ENCODE results near the gene BMP6. TPM values are rescaled to one million over a fixed set of nuclear protein-coding genes. Genes with fewer than 3 reads are reported as not detected.
"Not testable (repeated sequence)": the region's sequence is repeated elsewhere in the genome, so short reads cannot be mapped to it uniquely, and the experiment has no call there.

BMP6 gene
- total and polyA plus RNA-seq, 8 donors = 2.3 to 18.7 (median 3.7) TPM

DNA sequence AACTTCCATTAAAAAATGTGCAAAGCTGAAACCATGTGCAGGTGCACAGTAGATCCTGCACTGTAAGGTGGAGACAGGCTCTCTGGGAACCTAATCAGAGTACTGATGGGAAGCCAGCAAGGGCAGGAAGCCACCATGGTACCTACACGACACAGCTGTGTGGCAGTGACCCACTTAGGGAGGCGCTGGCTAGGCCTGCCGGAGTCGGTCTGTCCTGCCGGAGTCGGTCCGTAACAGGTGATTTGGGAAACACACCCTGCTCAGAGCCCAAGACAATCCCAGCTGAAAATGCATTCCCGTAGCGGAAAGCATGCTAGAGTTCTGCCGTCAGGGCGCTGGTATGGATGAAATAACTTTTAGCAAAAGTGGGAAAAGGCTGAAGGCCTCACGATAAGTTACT lies 167.4 kb downstream of the BMP6 start:
- ATAC-seq = no peak

DNA sequence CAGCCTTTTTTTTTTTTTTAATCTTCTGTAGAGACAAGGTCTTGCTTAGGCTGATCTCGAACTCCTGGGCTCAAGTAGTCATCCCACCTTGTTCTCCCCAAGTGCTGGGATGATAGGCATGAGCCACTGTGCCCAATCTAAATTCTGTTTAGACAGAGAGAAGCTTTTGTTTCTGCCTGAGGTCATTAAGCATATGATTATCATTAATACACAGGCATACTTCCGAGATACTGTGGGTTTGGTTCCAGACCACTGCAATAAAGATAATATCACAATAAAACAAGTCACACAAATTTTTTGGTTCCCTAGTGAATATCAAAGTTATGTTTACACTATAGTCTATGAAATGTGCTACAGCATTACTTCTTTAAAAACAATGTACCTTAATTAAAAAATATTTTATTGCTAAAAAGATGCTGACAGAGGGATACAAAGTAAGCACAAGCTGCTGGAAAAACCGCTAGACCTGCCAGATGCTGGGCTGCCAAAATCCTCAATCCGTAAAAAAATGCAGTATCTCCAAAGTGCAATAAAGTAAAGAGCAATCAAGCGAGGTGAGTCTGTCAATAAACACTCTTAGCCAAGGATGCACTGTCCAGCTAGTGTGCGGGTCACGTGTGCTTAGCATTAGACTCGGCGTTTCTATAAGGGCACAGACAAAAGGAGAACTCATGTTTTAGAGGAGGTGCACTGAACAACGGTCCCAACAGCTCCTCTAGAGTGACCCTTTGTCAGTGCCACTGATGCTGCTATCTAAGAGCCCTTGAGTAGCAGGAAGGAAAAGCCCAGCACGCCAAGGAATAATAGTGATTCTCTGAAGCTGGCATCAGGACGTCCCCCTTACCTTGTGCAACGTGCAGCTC lies 168.6 kb downstream of the BMP6 start:
- TF ChIP-seq, protein P1, sequence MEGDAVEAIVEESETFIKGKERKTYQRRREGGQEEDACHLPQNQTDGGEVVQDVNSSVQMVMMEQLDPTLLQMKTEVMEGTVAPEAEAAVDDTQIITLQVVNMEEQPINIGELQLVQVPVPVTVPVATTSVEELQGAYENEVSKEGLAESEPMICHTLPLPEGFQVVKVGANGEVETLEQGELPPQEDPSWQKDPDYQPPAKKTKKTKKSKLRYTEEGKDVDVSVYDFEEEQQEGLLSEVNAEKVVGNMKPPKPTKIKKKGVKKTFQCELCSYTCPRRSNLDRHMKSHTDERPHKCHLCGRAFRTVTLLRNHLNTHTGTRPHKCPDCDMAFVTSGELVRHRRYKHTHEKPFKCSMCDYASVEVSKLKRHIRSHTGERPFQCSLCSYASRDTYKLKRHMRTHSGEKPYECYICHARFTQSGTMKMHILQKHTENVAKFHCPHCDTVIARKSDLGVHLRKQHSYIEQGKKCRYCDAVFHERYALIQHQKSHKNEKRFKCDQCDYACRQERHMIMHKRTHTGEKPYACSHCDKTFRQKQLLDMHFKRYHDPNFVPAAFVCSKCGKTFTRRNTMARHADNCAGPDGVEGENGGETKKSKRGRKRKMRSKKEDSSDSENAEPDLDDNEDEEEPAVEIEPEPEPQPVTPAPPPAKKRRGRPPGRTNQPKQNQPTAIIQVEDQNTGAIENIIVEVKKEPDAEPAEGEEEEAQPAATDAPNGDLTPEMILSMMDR (IDR thresholded peaks at IDR 0.05) = no peak
- intact Hi-C loops (cut with DNase I) = no loop called here
- Histone ChIP-seq H3K36me3 (peaks cover 0 to 100% of the 10 kb centered on the region in 2 donors), H3K4me3 (no peak overlapping the region), H3K27me3 (no peaks in the 10 kb centered on the region), H3K4me1 (no peaks in the 10 kb centered on the region), H3K9me3 (no peaks in the 10 kb centered on the region), H3K27ac (no peak overlapping the region)
- ATAC-seq (no peak), DNase-seq (no peak)

More for the DNA sequence above, 167.4 kb downstream of the BMP6 start:
- TF ChIP-seq, protein P1 (IDR thresholded peaks at IDR 0.05) = no peak
- H3K27me3 ChIP-seq = no peaks in the 10 kb centered on the region
- no peak overlapping the region for H3K4me3 ChIP-seq
- no peak for DNase-seq
- H3K9me3 ChIP-seq = no peaks in the 10 kb centered on the region
- no peak overlapping the region for H3K27ac ChIP-seq
- no peaks in the 10 kb centered on the region for H3K4me1 ChIP-seq
- intact Hi-C loops (cut with DNase I) = no loop called here
- peaks cover 0 to 100% of the 10 kb centered on the region in 2 donors for H3K36me3 ChIP-seq

DNA sequence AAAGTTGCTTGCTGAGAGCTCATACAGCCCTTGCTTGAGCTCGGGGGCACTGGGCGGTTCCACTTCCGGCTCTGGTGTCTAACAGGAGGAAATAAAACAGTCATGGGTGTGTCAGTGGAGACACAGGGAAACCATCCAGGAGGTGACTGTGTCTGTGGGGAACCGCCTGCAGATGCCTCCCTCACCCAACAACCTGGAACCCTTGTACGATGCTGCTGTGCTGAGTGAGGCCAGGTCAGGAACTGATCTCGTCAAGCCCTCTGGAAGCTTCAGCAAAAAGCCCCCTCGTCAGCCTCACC lies 169.2 kb downstream of the BMP6 start:
- TF ChIP-seq, protein P1 (IDR thresholded peaks at IDR 0.05) = no peak
- H3K36me3 ChIP-seq = peaks cover 0 to 100% of the 10 kb centered on the region in 2 donors
- no peak for ATAC-seq
- H3K9me3 ChIP-seq = no peaks in the 10 kb centered on the region
- intact Hi-C loops (cut with DNase I) = no loop called here
- no peaks in the 10 kb centered on the region for H3K27me3 ChIP-seq
- H3K27ac ChIP-seq = no peak overlapping the region
- no peak overlapping the region for H3K4me3 ChIP-seq
- no peaks in the 10 kb centered on the region for H3K4me1 ChIP-seq
- DNase-seq = no peak

- Histone ChIP-seq H3K27me3 (no peaks in the 10 kb centered on the region), H3K9me3 (no peaks in the 10 kb centered on the region), H3K4me3 (no peak overlapping the region), H3K4me1 (no peaks in the 10 kb centered on the region), H3K27ac (no peak overlapping the region), H3K36me3 (peaks cover 0 to 100% of the 10 kb centered on the region in 2 donors)
- DNase-seq = no peak
- TF ChIP-seq, protein P1 (IDR thresholded peaks at IDR 0.05) = no peak
- intact Hi-C loops (cut with DNase I) = no loop called here
- ATAC-seq = no peak
Measured at GRCh38 chr6:7896465-7896987, 170.6 kb downstream of the BMP6 start.

DNA sequence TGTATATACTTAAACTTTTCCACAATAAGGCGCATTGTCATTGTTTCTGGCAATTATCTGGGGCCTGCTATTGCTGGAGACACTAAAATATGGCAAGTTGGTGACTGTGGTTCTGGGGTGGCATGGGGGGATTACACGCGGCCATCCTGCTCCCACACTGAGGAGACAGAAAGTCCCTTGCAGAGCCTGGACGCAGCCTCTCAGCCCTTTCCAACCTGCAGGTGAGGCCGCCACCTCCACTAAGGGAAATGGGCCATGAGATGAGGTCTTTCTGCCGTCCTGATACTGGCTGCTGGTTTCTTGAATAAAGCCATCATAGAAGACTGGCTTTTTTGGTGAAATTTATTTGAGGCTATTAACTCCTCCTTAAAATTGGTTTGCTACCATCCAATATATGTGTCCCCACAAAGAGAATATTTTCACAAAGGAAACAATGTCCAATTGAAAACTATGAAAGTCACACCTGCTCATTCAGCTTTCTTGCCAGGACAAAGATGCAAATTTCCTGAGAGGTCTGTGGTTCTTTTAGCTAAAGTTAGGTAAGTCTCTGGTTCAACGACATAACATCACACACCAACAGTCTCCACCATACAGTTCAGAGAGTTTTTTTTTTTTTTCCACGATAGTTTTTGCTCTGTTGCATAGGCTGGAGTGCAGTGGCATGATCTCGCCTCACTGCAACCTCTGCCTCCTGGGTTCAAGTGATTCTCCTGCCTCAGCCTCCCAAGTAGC lies 171.7 kb downstream of the BMP6 start:
- no peak overlapping the region for H3K27ac ChIP-seq
- ATAC-seq (no peak), DNase-seq (no peak)
- intact Hi-C loops (cut with DNase I) = no loop called here
- H3K27me3 ChIP-seq = no peaks in the 10 kb centered on the region
- H3K4me1 ChIP-seq = no peaks in the 10 kb centered on the region
- TF ChIP-seq, protein P1 (IDR thresholded peaks at IDR 0.05) = no peak
- H3K9me3 ChIP-seq = no peaks in the 10 kb centered on the region
- H3K36me3 ChIP-seq = peaks cover 0 to 100% of the 10 kb centered on the region in 2 donors
- H3K4me3 ChIP-seq = no peak overlapping the region

DNA sequence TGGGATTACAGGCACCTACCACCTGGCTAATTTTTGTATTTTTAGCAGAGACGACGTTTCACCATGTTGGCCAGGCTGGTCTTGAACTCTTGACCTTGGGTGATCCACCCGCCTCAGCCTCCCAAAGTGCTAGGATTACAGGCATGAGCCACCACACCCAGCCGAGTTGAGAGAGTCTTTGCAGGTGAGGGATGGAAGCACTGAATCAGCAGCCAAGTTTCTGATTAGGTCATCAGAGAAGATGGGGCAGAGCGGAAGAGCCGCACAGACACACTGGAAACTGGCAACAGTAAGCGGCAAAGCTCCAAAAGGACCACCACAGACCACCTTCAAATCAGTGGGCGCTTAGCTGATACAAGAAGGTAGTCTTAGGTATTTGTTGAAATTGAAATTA lies 172.3 kb downstream of the BMP6 start:
- ATAC-seq; H3K4me3 ChIP-seq; H3K9me3 ChIP-seq; H3K27me3 ChIP-seq; intact Hi-C loops (cut with DNase I); DNase-seq; H3K4me1 ChIP-seq; H3K27ac ChIP-seq: not testable (repeated sequence)
- H3K36me3 ChIP-seq = peaks cover 4 to 100% of the 10 kb centered on the region in 2 donors

Data from left lung (tissue), 10 donors.